Activated CD8-positive, alpha-beta memory T cell treated with anti-CD3 and anti-CD28 coated beads, Interleukin-2, amount 50 U/mL, for 24 hours (primary cell): Measurements from ENCODE around the gene DENND1B.
"Not testable (repeated sequence)": the region's sequence is repeated elsewhere in the genome, so short reads cannot be mapped to it uniquely, and the experiment has no call there.

ENCODE experiments used
- DNase-seq: peaks from one replicate; pipeline ENCODE4 v3.0.0-alpha.2; 2020; ENCODE audit errors: extremely low read depth

The DENND1B gene

DNA sequence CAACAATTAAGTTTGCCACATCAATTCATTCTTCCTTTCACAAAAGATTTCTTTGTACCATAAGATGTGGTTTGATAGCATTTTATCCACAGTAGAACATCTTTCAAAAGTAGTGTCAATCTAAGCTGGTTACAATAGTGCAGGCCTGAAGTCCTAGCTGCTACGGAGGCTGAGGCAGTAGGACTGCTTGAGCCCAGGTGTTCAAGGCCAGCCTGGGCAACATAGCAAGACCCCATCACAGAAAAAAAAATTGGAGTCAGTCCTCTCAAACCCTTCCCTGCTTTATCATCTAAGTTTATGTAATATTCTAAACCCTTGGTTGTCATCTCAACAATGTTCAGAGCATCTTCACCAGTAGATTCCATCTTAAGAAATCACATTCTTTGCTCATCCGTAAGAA lies 31.7 kb downstream of the DENND1B start:
- no peak for DNase-seq

GRCh38 chr1:197740992-197741391 lies 34.3 kb downstream of the DENND1B start:
- DNase-seq: no peak

GRCh38 chr1:197738927-197739326 lies 36.4 kb downstream of the DENND1B start:
- no peak for DNase-seq

DNA sequence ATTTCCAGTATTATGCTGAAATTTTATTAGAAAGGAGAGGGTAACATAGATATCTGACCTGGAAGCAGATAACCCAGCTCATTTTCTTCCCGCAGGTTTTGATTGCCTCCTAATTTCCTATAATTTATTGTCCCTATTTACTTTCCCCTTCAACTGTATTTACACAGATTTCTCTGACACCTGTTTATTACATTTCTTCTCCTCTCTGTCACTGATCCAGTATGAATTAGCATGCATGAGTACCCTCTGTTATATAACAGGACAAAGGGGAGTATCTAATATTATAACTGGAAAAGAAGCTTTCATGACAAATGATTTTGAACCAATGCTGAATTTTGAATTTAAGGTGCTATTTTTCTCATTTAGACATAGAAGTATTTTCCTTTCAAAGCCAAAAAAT lies 37.4 kb downstream of the DENND1B start:
- no peak for DNase-seq

- DNase-seq: no peak
These were observed 38.6 kb downstream of the DENND1B start for GRCh38 chr1:197736685-197737084.

GRCh38 chr1:197735461-197735860 lies 39.8 kb downstream of the DENND1B start:
- no peak for DNase-seq

DNA sequence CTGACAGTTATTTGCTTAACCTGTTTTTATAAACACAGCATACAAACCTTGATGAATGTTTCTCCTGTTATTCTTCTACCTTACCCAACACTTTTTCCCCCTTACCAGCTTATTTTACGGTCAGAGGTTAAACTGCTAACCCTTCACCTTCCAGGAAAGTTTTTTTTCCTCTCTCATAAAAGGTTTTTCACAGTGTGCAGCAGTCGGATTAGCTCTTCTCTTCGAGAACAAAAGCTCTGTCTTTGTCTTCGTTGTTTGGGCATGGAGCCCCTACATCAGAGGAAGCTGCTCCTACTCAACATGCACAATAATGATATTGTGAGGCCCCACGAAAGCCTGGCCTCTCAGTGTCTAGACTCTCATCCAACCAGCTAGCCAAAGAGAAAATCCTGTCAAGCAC lies 42.0 kb downstream of the DENND1B start:
- no peak for DNase-seq

GRCh38 chr1:197732187-197732586 lies 43.1 kb downstream of the DENND1B start:
- no peak for DNase-seq

DNA sequence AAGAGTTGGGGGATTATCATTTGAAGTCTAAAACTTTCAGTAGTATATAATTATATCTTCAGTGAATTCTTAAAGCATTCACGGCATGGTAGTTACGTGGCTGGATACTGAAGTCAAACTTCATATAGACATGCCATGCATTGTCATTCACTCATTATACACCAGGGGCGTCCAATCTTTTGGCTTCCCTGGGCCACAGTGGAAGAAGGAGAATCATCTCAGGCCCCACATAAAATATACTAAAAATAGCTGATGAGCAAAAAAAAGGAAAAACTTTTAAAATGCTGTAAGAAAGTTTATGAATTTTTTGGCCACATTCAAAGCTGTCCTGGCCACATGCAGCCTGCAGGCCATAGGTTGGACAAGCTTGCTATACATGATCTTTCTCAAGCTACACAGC lies 43.8 kb downstream of the DENND1B start:
- DNase-seq: no peak

GRCh38 chr1:197725976-197726375 lies 49.3 kb downstream of the DENND1B start:
- no peak for DNase-seq

DNA sequence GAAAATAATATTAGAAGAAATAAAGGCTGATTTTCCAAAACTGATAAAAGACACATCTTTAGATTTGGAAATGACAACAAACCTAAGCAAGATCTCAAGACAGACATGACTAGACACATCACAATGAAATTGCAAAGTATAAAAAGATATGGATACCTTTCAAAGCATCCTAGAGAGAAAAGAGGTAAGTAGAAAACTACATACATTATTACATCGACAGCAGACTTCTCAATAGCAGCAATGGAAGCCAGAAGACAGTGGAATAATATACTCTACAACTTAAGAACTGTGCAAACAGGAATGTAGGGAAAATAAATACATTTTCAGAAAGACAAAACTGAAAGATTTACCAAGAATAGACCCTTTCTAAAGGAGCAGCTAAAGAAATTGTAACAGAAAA lies 50.2 kb downstream of the DENND1B start:
- no peak for DNase-seq

GRCh38 chr1:197715806-197716205 lies 59.5 kb downstream of the DENND1B start:
- no peak for DNase-seq

- no peak for DNase-seq
These were observed 68.7 kb downstream of the DENND1B start for GRCh38 chr1:197706601-197707000.

GRCh38 chr1:197705941-197706340 lies 69.3 kb downstream of the DENND1B start:
- no peak for DNase-seq

DNA sequence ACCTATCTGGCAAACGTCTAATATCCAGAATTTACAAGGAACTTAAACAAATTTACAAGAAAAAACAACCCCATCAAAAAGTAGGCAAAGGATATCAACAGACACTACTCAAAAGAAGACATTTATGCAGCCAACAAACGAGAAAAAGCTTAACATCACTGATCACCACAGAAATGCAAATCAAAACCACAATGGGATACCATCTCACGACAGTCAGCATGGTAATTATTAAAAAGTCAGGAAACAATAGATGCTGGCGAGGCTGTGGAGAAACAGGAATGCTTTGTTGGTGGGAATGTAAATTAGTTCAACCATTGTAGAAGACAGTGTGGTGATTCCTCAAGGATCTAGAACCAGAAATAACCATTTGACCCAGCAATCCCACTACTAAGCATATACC lies 74.6 kb downstream of the DENND1B start:
- DNase-seq: not testable (repeated sequence)

GRCh38 chr1:197696372-197696771 lies 78.9 kb downstream of the DENND1B start:
- no peak for DNase-seq

DNA sequence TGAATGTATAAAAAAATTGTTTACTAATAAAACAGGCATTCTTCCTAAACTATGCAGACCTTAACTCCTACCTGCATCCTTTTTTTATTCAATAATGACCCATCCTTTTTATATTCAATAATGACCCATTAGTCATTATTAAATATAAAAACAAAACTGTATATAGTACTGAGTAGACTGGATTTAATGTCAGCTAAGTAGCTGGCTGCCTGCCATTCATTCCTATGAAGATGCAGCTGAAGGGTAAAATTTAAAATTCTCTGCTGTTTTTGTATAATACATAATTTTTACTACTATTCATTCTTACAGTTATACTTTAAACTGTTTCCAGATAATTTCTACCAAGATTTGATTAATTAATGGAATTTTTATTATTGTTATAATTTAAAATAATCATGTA lies 79.3 kb downstream of the DENND1B start:
- no peak for DNase-seq

- DNase-seq: no peak
These were observed 82.3 kb downstream of the DENND1B start for GRCh38 chr1:197692965-197693364.

DNA sequence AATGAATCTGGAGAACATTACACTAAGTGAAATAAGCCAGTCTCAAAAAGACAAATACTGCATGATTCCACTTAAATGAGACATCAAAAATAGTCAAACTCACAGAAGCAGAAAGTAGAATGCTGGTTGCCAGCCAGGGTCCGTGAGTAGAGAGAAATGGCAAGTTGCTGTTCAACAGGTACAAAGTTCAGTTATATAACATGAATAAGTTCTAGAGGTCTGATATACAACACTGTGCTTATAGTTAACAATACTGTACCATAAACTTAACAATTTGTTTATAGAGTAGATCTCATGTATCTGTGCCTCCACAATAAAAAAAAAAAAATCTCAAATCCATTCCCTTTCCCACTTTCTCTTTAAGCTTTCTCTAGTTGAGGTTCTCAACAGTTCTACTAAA lies 83.5 kb downstream of the DENND1B start:
- no peak for DNase-seq

DNA sequence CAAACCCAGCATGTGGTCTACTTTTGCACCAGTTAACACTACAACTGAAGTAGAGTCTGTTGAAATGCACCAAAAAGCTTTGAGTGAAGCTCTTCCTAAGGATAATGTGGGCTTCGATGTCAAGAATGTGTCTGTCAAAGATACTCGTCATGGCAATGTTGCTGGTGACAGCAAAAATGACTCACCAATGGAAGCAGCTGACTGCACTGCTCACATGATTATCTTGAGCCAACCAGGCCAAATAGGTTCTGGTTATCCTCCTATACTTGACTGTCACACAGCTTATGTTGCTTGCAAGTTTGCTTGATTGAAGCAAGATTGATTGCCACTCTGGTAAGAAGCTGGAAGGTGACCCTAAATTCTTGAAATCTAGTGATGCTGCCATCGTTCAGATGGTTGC lies 85.2 kb downstream of the DENND1B start:
- DNase-seq: no peak

DNA sequence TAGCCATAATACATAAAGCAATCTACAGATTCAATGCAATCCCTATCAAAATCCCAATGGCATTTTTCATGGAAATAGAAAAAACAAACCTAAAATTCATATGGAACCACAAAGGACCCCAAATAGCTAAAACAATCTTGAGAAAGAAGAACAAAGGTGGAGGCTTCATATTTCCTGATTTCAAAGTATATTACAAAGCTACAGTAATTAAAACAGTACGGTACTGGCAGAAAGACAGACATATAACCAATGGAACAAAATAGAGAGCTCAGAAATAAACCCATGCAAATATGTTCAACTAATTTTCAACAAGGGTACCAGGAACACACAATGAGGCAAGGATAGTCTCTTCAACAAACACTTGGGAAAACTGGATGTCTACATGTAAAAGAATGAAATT lies 87.0 kb downstream of the DENND1B start:
- DNase-seq: no peak

DNA sequence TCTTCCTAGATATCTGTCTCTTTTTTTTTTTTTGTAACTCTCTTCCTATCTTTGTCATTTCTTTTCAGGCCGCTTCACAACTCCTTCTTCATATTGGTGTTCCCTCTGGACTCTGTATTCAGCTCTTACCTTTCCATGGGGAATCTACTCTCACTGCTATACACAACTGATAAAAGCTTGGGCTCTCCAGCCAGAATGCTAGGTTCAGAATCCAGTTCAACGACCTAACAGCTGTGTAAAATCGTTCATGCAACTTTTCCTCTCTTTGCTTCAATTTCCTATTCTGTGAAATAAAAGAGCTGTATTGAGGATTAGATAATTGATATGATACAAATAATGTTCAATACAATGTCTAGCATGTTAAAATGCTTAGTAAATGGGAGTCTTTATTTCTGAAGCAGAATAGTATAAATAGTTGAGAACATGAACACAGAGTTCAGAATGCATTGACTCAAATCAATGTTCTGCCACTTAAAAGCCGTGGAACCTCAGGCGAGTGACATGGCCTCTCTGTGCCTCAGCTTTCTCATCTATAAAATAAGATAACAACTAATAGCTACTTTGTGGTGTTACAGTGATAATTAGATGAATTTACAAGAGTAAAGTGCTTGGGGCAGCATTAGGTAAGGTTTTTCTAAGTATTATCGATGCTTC lies 88.5 kb downstream of the DENND1B start:
- DNase-seq: no peak

GRCh38 chr1:197686231-197686630 lies 89.0 kb downstream of the DENND1B start:
- no peak for DNase-seq

DNA sequence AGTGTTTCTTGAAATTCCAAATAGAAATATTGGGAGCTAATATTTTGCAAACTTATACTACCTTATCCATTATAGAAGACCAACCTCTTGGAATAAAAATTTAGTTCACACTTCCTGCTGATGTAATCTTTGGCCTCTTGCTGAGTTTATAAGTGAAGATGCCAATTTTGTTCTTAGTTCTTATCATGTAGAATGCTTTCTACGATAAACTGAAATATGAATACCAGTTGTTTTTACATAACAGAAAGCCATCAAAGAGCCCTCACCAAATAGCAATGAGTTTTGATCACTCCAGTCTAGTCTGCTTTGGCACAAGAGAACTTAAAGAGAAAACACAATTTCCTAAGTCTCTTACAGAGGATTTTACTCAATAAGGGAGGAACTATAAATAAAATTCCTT lies 89.5 kb downstream of the DENND1B start:
- no peak for DNase-seq
